Measurements from ENCODE around the gene CCDC149. TPM values are rescaled to one million over a fixed set of nuclear protein-coding genes. Genes with fewer than 3 reads are reported as not detected.

Gene CCDC149
- total and polyA plus RNA-seq, 11 donors, result 5.8 to 14.7 (median 9.9) TPM

- H3K27me3 ChIP-seq, result no peaks in the 10 kb centered on the region
- TF ChIP-seq POLR2A (IDR thresholded peaks at IDR 0.05), result no peak
- TF ChIP-seq CTCF (IDR thresholded peaks at IDR 0.05), result no peak
- H3K36me3 ChIP-seq, result no peaks in the 10 kb centered on the region
- peaks cover 0 to 25% (median 12%) of the 10 kb centered on the region in 12 donors for H3K9me3 ChIP-seq
- peaks cover 0 to 3% (median 0%) of the 10 kb centered on the region in 12 donors for H3K4me1 ChIP-seq
- H3K27ac ChIP-seq, result no peak overlapping the region
- DNase-seq (no peak), ATAC-seq (no peak)
- WGBS, 4 donors, result 62 to 73% (median 69%) methylated on average over 2 of the region's 2 CpGs
- intact Hi-C loops (cut with DNase I), result no loop called here
- no peak overlapping the region for H3K4me3 ChIP-seq
Observed at GRCh38 chr4:24932515-24933225, 19.8 kb upstream of the CCDC149 start.

- 92 to 98% (median 96%) methylated on average over 1 of the region's 1 CpG for WGBS, 4 donors
- TF ChIP-seq POLR2A (IDR thresholded peaks at IDR 0.05) (no peak), CTCF (IDR thresholded peaks at IDR 0.05) (no peak)
Observed at GRCh38 chr4:24930151-24930550, 17.3 kb upstream of the CCDC149 start.

GRCh38 chr4:24928708-24929107 lies 15.9 kb upstream of the CCDC149 start:
- no peaks in the 10 kb centered on the region for H3K27me3 ChIP-seq
- peaks cover 0 to 8% (median 0%) of the 10 kb centered on the region in 12 donors for H3K4me1 ChIP-seq
- no peak overlapping the region for H3K4me3 ChIP-seq
- TF ChIP-seq CTCF (IDR thresholded peaks at IDR 0.05) (no peak), POLR2A (IDR thresholded peaks at IDR 0.05) (no peak)
- intact Hi-C loops (cut with DNase I), result no loop called here
- H3K9me3 ChIP-seq, result peaks cover 0 to 9% (median 4%) of the 10 kb centered on the region in 12 donors
- H3K27ac ChIP-seq, result no peak overlapping the region
- no peaks in the 10 kb centered on the region for H3K36me3 ChIP-seq
- no peak for ATAC-seq
- WGBS, 4 donors, result 92 to 96% (median 94%) methylated on average over 2 of the region's 2 CpGs
- DNase-seq, result no peak

More at GRCh38 chr4:24930151-24930550, 17.3 kb upstream of the CCDC149 start:
- H3K27me3 ChIP-seq, result no peaks in the 10 kb centered on the region
- H3K36me3 ChIP-seq, result no peaks in the 10 kb centered on the region
- ATAC-seq (no peak), DNase-seq (no peak)
- H3K9me3 ChIP-seq, result peaks cover 0 to 20% (median 12%) of the 10 kb centered on the region in 12 donors
- H3K27ac ChIP-seq, result no peak overlapping the region
- H3K4me1 ChIP-seq, result peaks cover 0 to 8% (median 0%) of the 10 kb centered on the region in 12 donors
- H3K4me3 ChIP-seq, result no peak overlapping the region
- intact Hi-C loops (cut with DNase I), result no loop called here

- DNase-seq (no peak), ATAC-seq (no peak)
- Histone ChIP-seq H3K4me3 (no peak overlapping the region), H3K9me3 (no peaks in the 10 kb centered on the region), H3K36me3 (no peaks in the 10 kb centered on the region), H3K4me1 (peaks cover 0 to 8% (median 0%) of the 10 kb centered on the region in 12 donors), H3K27ac (no peak overlapping the region), H3K27me3 (no peaks in the 10 kb centered on the region)
- WGBS, 4 donors, result 54 to 82% (median 78%) methylated on average over 4 of the region's 4 CpGs
- intact Hi-C loops (cut with DNase I), result no loop called here
- no peak for TF ChIP-seq POLR2A (IDR thresholded peaks at IDR 0.05)
- TF ChIP-seq CTCF (IDR thresholded peaks at IDR 0.05), result no peak
Observed at GRCh38 chr4:24927049-24927448, 14.2 kb upstream of the CCDC149 start.

All from heart left ventricle (tissue), 16 donors.